Middle frontal gyrus (tissue), 1 donor: ENCODE measurements around the gene CENPM.
"Not testable (repeated sequence)": the region's sequence is repeated elsewhere in the genome, so short reads cannot be mapped to it uniquely, and the experiment has no call there.

Source experiments
- DNase-seq: peaks from one replicate; pipeline ENCODE4 v3.0.0-alpha.2; 2015; ENCODE audit warnings: low spot score; ENCODE audit errors: extremely low spot score

Gene CENPM

DNA sequence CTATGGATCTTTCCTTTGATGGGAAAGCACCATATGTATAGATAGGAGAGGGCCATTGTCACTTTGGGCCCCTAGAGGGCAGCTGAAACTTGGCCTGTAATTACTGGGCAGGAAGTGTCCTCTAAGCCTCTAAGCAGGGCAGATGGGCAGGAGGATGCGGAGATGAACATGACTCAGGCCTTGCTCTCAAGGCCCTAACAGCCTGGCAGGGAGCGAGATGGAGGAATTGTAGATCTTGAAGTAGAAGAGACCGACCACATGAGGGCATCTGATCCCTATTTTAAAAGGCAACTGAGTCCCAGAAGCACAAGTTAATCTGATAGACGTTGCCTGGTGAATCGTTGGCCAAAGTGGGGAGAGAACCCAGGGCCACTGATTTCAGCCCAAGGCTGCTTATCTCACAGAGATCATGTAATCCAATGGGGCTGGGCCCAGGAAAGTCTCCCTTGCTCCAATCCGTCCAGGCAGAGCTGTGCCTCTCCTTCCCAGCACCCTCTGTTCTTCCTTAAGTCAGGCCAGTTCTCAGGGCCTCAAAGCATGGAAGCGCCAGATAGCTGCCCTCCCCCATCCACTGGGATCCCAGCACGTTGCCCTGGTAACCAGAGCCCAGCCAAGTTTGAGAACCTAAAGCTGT, 19.8 kb upstream of the CENPM start:
- no peak for DNase-seq

DNA sequence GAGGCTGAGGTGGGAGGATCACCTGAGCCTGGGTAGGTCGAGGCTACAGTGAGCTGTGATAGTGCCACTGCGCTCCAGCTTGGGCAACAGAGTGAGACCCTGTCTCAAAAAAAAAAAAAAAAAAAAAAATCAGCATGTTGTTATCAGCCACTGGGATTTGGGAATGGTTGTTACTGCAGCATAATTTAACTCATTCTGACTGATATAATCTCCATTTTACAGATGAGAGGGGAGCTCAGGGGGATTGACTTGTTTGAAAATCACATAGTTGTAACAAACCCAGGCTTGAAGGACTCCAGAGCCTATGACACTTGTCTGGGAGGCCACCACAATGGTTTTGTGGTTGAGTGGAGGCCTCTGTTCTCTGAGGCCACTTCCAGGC, 19.3 kb upstream of the CENPM start:
- DNase-seq: no peak

DNA sequence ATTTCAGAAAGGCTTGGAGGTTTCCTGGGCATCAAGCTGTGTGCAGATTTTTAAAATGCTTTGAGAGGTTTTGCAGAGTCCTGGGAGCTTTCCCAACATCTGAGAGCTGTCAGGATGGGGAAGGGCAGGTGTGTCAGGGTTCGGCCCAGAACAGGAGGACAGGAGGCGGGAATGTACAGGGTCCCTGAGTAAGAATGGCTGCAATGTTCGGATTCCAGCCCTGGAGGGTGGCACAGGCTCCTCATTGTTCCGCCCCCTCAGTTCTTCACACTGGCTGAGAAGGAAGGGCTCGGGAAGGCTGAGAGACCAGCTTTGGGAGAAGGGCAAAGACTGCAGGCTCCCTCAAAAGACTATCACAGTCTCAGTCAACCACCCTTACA, 17.1 kb upstream of the CENPM start:
- no peak for DNase-seq

DNA sequence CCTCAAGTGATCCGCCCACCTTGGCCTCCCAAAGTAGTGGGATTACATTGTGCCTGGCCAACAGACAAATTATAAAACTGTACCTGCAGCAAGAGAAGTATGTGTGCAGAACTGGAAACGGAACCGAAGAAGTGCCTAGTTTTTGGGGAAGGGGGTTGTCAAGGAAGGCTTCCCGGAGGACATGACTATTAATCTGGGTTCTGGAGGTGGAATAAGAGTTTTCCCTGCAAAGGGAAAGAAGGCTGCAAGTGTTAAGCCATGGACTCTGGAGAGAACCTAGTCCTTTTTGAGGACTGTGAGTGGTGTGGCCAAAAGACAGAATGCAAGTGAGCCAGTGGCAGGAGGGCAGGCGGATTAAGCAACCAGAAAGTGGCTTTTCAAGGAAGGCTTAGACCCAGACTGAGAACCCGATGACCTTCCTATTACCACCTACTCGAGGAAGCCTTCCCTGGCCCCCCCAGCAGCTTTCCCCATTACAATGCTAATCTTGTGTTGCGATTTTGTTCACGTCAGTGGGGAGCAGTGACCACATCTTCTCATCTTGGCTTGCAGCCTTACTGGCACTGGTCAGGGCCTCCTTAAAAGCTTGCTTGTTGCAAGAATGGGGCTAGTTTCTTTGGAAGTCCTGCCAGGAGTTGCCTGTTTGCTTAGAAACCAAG, 16.6 kb upstream of the CENPM start:
- no peak for DNase-seq

DNA sequence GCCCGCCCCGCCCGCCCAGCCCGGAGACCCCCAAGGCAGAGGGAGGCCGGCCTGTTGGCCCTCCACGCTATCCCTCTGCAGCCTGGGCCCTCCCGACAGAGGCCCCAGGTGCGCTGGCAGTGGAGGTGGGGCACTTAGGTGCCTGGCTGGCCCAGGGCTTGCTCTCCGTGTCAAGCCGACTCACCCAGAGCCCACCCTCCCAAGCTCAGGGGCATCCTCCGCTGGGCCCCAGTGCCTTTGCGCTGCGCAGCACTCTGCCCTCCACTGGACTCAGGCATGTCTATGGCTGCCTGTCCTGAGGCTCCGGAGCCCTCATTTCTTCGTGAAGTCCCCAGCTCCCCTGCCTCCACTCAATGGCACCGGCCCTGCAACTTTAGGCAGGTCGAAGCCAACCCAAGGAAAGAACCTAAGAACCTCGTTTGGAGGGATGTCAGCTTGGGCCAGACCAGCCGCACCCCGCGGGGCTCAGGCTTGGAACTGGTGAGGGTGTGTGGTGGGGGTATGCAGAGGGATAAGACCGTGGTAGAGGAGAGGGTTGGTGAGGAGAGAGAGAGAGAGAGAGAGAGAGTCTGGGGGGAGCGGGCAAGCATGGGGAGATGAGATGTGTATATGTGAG, 11.1 kb upstream of the CENPM start:
- no peak for DNase-seq

DNA sequence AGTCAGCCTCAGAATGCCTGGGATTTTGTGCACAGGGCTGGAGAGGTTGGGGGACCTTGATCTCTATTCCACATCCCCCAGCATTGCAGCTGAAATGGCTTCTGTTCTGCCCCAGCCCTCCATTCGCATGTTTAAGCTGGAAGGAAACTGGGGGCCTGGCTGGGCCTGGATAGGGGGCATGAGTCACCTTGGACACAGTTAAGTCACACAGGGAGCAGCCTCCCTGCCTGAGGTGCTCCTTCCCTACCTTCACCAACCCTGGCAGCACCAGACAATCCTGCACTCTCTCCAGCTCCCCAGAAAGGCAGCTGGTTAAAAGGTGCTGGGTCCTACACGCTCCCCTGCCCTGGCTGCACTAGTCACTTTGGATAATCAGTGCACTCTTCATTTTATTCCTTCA, 5.8 kb upstream of the CENPM start:
- no peak for DNase-seq

DNA sequence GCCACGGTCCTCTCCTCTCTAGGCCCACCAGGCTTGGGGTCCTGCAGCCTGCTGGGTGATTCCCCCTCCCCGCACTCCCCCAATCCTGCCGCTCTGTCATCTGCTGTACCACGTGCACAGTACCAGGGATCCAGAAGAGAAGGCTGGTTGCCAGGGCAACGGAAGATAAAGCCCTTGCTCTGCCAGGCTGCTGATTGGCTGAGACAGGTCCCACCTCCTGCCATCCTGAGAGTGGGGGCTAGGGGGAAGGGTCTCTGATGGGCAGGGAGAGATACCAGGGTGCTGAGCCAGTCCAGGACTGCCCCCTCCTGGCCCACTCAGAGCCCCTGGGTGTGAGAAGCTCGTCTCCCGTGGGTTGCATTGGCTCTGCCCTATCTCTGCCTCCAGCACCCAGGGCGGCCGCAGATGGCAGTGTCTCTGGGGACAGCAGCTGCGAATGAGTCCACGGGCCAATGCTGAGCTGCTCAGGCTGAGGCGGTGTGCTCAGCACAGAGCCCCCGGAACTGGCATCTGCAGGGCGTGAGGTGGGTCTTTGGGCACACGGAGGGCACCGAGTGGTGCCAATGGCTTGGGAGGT, 5.0 kb upstream of the CENPM start, which contains the start of gene SMIM45:
Gene SMIM45, plus strand, starts transcription at position 253 of the 577 bp plus-strand sequence.
- peak; percentile 69 for DNase-seq

DNA sequence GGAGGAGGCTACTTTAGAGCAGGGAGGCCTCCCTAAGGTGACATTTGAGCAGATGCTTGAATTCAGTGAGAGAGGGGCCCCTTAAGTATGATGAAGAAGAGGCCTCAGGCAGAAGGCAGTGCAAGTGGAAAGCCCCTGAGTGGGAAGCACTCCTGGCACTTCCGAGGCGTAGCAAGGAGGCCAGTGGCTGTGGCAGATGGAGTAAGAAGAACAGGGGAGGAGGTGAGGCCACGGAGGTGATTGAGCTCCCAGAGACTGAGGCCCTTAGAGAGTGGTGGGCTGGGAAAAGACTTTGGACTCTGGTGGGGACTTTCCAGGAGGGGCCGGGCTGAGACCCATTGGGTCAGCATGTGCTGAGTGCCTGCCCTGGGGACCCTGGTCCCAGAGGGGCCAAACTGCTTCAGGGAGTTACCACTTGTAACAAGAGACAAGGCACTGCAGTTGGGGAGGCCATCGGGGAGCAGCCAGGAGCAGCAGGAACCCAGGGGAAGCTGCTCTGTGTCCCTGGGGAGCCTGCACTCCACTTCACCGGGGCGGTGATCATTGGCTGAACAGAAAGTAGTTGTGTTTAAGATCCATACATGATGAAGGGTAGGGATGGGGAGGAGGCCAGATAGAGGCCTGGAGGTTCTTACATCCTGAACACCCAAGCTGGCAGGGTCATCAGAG, 2.5 kb upstream of the CENPM start:
- DNase-seq: no peak

DNA sequence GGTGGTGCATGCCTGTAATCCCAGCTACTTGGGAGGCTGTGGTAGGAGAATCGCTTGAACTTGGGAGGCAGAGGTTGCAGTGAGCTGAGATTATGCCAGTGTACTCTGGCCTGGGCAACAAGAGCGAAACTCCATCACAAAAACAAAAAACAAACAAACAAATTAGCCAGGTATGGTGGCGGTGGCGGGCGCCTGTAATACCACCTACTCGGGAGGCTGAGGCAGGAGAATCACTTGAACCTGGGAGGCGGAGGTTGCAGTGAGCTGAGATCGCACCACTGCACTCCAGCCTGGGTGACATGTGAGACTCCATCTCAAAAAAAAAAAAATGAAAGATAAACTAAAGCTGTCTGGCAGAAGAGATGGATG, 2.0 kb upstream of the CENPM start:
- DNase-seq: not testable (repeated sequence)

DNA sequence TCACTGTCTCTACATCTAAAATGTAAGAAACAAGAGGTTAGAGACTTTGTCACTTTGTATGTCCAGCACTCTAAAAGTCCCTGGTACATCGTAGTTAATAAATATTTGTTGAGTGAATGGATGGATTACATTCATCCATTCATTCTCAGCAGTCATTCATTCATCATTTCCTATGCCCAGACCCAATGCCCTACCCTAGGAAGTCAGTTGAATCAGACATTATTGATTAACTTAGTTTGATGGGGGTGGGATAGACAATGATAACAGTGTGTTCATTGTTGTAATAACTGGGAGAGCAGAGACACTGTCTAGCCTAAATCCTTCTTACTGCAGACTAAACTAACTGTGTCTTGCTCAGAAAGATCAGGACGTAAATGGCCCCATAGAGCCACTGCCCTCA, 1.2 kb upstream of the CENPM start:
- no peak for DNase-seq

DNA sequence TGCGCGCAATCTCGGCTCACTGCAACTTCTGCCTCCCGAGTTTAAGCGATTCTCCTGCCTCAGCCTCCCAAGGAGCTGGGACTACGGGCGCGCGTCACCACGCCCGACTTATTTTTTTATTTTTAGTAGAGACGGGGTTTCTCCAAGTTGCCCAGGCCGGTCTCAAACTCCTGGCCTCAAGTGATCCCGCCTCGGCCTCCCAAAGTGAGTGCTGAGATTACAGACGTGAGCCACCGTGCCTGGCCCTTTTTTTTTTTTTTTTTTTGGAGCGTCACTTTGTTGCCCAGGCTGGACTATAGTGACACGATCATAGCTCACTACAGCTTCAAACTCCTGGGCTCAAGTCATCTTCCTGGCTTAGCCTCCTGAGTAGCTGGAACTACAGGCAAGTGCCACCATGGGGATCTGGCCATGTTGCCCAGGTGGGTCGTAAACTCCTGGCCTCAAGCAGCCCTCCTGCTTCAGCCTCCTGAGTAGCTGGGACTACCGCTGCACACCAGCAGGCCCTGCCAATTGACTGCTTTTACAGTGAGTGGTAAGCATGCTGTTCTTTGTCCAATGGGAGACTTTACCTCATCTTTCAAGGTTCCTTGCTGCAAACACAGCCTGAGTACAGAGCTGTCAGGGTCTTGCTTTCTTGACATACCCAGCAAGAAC, 600 bp upstream of the CENPM start:
- DNase-seq: no peak

DNA sequence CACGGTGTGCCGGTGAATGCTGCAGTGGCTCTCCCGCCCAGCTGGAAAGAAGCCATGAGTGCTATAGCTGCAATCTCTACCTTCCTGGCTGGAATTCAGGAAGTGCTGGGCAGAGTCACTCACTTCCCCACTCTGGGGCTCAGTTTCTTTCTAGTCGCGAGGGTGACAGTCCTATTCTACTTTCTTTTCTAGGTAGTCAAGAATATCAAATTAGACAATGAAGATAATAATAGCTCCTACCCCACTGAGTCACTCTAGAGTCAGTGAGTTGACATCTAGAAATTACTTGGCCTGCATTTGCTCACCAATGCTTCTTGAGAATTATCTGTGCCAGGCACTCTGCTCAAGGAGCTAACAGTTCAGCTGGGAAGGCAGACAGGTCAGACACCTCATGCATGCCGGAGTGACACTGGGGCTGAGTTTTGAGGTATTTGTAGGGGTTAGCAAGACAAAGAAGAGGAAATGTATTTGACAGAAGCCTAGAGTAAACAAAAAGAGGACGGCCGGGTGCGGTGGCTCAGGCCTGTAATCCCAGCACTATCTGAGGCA, 3.2 kb downstream of the CENPM start:
- no peak for DNase-seq

DNA sequence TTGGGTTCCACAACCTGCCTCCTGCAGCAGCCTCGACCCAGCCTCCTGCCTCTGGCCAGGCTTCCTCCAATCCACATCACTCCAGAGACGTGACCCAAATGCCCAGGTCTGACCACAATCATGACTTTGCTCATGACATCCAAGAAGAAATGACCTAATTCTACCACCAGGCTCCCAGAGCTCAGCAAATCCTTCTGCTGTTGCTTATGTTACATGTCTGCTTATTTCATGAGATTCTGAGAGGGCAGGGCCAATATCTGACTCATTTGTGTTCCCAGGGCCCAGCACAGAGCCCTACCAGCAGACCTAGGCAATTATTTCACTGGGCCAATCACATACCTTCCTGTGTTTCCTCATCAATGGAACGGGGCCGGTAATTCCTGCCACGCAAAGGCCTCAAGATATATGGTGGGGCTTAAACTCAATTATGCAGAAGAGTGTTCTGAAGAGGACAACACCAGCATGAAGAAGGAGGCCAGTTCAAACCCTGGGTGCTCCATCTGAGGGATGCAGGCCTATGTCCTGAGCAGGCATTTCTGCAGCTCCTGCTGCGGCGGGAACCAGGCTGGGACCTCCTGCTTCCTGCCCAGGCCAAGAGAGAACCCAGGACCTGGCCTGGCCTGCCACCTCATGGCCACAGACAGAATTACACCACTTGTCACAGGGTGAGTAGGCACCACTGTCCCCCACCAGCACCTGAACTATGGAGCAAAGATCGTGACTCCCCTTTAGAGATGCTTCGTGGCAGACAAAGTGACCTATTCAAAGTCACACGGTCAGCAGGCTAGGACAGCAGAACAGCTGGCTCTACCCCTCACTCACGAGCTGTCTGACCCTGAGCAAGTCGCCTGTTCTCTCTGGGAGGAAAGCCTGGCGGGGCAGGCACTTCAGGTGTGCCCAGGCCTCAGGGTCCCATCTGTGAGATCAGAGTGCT, 5.9 kb downstream of the CENPM start:
- DNase-seq: peak; percentile 70

DNA sequence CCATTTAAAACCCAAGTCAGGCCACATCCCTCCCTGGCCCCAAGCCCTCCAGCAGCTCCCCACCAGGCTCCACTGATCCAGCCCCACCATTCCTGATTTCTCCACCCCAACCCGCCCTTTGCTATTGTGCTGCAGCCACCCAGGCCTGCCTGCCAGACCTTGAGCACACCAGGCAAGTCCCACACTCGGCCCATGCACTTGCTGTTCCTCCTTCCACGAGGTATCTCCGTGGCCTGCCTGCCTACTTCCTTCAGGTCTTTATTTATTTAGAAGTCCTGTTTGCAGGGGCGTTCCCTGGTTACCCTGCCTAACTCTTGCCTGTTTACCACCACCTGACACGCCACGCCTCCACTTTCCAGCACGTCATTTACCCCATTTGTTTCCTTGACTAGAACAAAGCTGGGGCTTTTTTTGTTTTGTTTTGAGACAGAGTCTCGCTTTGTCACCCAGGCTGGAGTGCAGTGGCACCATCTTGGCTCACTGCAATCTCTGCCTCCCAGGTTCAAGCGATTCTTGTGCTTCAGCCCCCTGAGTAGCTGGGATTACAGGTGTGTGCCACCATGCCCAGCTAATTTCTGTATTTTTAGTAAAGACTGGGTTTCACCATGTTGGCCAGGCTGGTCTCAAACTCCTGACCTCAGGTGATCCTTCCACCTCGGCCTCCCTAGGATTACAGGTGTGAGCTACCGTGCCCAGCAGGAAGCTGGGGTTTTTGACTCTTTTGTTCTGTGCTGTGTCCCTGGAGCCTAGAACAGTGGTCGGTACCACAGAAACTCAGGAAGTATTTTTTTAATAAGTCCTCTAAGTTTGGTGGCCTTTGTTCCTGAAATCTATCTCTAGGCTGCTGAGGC, 6.7 kb downstream of the CENPM start:
- DNase-seq: no peak

DNA sequence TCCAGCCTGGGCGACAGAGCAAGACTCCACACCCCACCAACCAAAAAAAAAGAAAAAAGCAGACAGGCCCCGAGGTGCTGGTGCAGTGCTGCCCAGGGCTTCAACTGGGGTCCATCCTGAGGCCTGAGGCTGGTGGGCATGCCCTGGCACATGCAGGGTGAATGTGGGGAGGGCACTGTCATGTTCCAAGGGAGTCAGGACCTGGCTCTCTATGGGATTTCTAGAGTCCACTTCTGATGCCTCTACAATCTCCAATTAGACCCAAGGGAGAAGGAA, 10.1 kb downstream of the CENPM start:
- no peak for DNase-seq

DNA sequence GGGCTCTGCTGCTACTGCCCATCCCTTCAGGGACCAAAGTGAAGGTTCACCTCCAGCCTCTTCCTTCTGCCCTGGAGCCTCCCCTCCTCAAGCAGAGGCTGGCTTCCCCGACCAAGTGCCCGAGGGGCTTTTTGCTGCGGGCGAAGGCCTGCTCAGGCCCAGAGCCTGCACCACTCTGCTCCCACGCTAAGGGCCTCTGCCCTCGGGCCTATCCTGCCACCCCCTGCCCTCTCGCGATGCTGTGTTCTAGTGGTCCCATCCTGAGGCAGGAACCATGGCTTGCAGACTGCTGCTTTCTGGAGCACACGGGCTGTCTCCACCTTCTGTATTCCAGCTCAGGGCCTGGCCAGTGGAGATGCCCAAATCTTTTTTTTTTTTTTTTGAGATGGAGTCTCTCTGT, 11.4 kb downstream of the CENPM start:
- DNase-seq: no peak

DNA sequence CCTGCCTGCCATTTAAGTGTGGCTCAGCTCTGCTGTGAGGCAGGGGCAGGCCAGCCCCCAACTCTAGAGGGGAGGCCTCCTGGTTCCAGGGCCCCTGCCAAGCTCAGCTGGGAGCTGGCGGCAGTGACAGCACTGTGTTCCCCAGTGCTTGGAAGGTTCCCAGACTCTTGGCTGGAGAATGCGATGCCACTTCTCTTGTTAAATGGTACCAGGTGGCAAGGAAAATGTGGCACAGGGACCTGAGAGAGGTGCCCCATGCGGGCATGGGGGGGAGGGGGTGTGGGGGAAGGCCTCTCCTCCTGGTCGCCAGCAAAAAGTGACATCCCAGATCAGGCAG, 12.0 kb downstream of the CENPM start:
- DNase-seq: no peak

DNA sequence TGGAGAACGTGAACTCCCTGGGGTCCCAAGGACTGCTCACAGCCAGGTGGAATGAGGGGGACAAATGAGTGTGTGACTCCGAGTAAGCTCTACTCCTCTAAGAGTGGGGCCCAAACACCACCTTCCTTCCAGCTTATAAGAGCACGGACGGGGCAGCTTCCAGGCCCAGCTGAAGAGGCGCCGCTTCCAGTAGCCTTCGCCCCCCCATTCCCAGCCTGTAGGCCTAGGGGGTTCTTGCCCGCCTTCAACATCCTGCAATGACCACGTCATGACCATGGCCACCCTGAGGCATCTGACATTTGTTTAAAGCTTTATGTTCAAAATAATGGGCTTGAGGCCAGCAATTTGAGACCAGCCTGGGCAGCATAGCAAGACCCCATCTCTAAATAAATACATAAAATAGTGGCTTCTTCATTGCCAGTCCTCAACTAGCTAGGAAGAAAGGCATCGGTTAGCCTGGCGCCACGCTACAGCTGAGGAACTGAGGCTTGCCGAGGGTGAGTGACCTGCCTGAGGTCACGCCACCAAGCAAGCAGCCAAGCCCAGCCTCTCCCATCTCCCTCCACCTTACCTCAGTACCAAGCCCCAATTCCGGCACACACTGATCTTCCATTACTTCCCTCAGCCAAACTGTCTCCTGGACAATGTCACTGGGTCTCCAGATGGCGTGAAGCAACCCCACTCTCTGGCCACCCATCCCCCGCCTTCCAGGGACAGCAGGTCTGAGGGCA, 12.5 kb downstream of the CENPM start:
- DNase-seq: no peak
